Body of pancreas (tissue), 4 donors: ENCODE data around the gene ATP8A2.

Experiments
- CTCF ChIP-seq, 7 experiments: fragments of 450-650 bp in 4 of 7; fragments of 200-600 bp in 3 of 7; sonication (generic) in 3 of 7; IDR thresholded peaks; one replicate each; pipeline ENCODE4 v1.5.1; 2016 to 2019; ENCODE audit warnings: antibody characterized with exemption in 7 of 7
- POLR2A ChIP-seq, 3 donors: fragments of 450-650 bp; IDR thresholded peaks; one replicate each; pipeline ENCODE4 v1.6.1; 2016; ENCODE audit warnings: antibody characterized with exemption in 3 of 3, mild to moderate bottlenecking in 2 of 3

GRCh38 chr13:26050568-26051230 is 678.9 kb downstream of the ATP8A2 start:
- TF ChIP-seq CTCF (IDR thresholded peaks at IDR 0.05) (peak in 1 of 7 experiments; percentile 13), POLR2A (IDR thresholded peaks at IDR 0.05) (no peak)
